ENCODE data around the gene NSUN2.

DNA sequence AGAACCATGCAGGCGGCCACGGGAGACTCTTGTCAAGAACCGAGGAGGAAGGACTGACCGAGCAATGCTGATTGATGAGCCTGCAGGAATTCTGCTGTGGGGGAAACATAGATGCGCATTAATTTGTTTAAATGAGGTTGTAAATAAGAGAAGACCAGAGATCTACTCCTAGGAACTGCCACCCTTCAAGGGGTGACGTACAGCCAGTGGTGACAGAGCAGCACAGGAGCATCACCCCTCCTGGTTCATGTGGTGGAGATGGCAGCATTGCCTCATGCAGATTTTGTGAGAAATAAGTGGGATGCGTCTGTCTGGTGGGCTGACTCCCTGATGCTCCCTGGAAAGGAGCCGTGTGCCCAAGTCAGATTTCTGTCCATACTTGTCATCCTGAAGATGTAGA lies 22.6 kb upstream of the NSUN2 start:
- TF ChIP-seq, protein P1, sequence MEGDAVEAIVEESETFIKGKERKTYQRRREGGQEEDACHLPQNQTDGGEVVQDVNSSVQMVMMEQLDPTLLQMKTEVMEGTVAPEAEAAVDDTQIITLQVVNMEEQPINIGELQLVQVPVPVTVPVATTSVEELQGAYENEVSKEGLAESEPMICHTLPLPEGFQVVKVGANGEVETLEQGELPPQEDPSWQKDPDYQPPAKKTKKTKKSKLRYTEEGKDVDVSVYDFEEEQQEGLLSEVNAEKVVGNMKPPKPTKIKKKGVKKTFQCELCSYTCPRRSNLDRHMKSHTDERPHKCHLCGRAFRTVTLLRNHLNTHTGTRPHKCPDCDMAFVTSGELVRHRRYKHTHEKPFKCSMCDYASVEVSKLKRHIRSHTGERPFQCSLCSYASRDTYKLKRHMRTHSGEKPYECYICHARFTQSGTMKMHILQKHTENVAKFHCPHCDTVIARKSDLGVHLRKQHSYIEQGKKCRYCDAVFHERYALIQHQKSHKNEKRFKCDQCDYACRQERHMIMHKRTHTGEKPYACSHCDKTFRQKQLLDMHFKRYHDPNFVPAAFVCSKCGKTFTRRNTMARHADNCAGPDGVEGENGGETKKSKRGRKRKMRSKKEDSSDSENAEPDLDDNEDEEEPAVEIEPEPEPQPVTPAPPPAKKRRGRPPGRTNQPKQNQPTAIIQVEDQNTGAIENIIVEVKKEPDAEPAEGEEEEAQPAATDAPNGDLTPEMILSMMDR (IDR thresholded peaks at IDR 0.05), result no peak
- no peak for TF ChIP-seq POLR2A (IDR thresholded peaks at IDR 0.05)

Measured in thyroid gland (tissue), 4 donors.